BLaER1 (cell line): ENCODE results near the gene PLEK.

Source experiments
- H3K27ac ChIP-seq: shearing (Covaris generic); formaldehyde crosslinking; 2 replicates; pipeline ENCODE4 v1.8.1; 2022
- H3K27me3 ChIP-seq: shearing (Covaris generic); formaldehyde crosslinking; 2 replicates; pipeline ENCODE4 v1.8.1; 2022
- H3K36me3 ChIP-seq: shearing (Covaris generic); formaldehyde crosslinking; 2 replicates; pipeline ENCODE4 v1.8.1; 2022
- H3K4me1 ChIP-seq: shearing (Covaris generic); formaldehyde crosslinking; 2 replicates; pipeline ENCODE4 v1.8.1; 2022
- H3K4me2 ChIP-seq: shearing (Covaris generic); formaldehyde crosslinking; 2 replicates; pipeline ENCODE4 v1.8.1; 2022
- H3K4me3 ChIP-seq: shearing (Covaris generic); formaldehyde crosslinking; 2 replicates; pipeline ENCODE4 v1.8.1; 2022
- H3K9ac ChIP-seq: shearing (Covaris generic); formaldehyde crosslinking; 2 replicates; pipeline ENCODE4 v1.8.1; 2022
- H3K9me3 ChIP-seq: shearing (Covaris generic); formaldehyde crosslinking; 2 replicates; pipeline ENCODE4 v1.8.1; 2022
- H4K20me1 ChIP-seq: shearing (Covaris generic); formaldehyde crosslinking; 2 replicates; pipeline ENCODE4 v1.8.1; 2022
- Cebpa-rat ChIP-seq: shearing (Covaris generic); IDR thresholded peaks from 2 replicates; pipeline ENCODE4 v1.8.1; 2022

The PLEK gene

GRCh38 chr2:68412127-68412819 lies 47.2 kb downstream of the PLEK start:
- Histone ChIP-seq H4K20me1 (no peaks in the 10 kb centered on the region), H3K4me2 (peak overlapping the region; percentile 76), H3K9ac (peak overlapping the region; percentile 73), H3K27me3 (no peaks in the 10 kb centered on the region), H3K9me3 (peaks cover 27% of the 10 kb centered on the region), H3K36me3 (no peaks in the 10 kb centered on the region), H3K4me3 (peak overlapping the region; percentile 25; the same call in 1 of the 2 replicates), H3K4me1 (peaks cover 61% of the 10 kb centered on the region), H3K27ac (peak overlapping the region; percentile 81)
- no peak for TF ChIP-seq Cebpa-rat

DNA sequence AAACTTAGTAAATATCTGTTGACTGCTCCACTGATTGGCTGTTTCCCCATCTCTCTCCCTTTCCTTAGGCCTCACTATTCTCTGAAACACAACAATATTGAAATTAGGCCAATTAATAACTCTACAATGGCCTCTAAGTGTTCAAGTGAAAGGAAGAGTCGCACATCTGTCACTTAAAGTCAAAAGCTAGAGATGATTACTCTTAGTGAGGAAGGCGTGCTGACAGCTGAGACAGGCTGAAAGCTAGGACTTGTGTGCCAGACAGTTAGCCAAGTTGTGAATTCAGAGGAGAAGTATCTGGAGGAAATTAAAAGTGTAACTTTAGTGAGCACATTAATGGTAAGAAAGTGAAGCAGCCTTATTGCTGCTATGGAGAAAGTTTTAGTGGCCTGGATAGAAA lies 48.4 kb downstream of the PLEK start:
- Histone ChIP-seq H4K20me1 (no peaks in the 10 kb centered on the region), H3K9ac (no peak overlapping the region), H3K4me1 (peaks cover 73% of the 10 kb centered on the region), H3K27ac (peak overlapping the region; percentile 69), H3K4me2 (peak overlapping the region; percentile 76; the same call in 1 of the 2 replicates), H3K4me3 (no peak overlapping the region), H3K27me3 (no peaks in the 10 kb centered on the region), H3K9me3 (peaks cover 23% of the 10 kb centered on the region), H3K36me3 (no peaks in the 10 kb centered on the region)
- no peak for TF ChIP-seq Cebpa-rat

- no peaks in the 10 kb centered on the region for H4K20me1 ChIP-seq
- TF ChIP-seq Cebpa-rat: no peak
- H3K4me1 ChIP-seq: peaks cover 77% of the 10 kb centered on the region
- no peak overlapping the region for H3K4me3 ChIP-seq
- no peak overlapping the region for H3K4me2 ChIP-seq
- no peaks in the 10 kb centered on the region for H3K36me3 ChIP-seq
- H3K9ac ChIP-seq: no peak overlapping the region
- H3K27me3 ChIP-seq: no peaks in the 10 kb centered on the region
- no peak overlapping the region for H3K27ac ChIP-seq
- H3K9me3 ChIP-seq: peaks cover 15% of the 10 kb centered on the region
These were observed 49.4 kb downstream of the PLEK start for GRCh38 chr2:68414452-68414851.

- H3K4me1 ChIP-seq: peaks cover 72% of the 10 kb centered on the region
- H3K27ac ChIP-seq: no peak overlapping the region
- no peaks in the 10 kb centered on the region for H3K36me3 ChIP-seq
- no peak overlapping the region for H3K9ac ChIP-seq
- peaks cover 14% of the 10 kb centered on the region for H3K9me3 ChIP-seq
- no peak for TF ChIP-seq Cebpa-rat
- H3K27me3 ChIP-seq: no peaks in the 10 kb centered on the region
- no peak overlapping the region for H3K4me3 ChIP-seq
- 0 out of 2 replicates have a peak overlapping the region, but pooled peaks have one; percentile 1 for H3K4me2 ChIP-seq
- H4K20me1 ChIP-seq: no peaks in the 10 kb centered on the region
These were observed 49.8 kb downstream of the PLEK start for GRCh38 chr2:68414876-68415275.

GRCh38 chr2:68415521-68415920 lies 50.4 kb downstream of the PLEK start:
- no peaks in the 10 kb centered on the region for H3K27me3 ChIP-seq
- H4K20me1 ChIP-seq: no peaks in the 10 kb centered on the region
- no peak overlapping the region for H3K27ac ChIP-seq
- no peaks in the 10 kb centered on the region for H3K36me3 ChIP-seq
- H3K4me1 ChIP-seq: peaks cover 71% of the 10 kb centered on the region
- H3K4me3 ChIP-seq: no peak overlapping the region
- no peak for TF ChIP-seq Cebpa-rat
- H3K4me2 ChIP-seq: no peak overlapping the region
- H3K9me3 ChIP-seq: peaks cover 14% of the 10 kb centered on the region
- H3K9ac ChIP-seq: no peak overlapping the region

DNA sequence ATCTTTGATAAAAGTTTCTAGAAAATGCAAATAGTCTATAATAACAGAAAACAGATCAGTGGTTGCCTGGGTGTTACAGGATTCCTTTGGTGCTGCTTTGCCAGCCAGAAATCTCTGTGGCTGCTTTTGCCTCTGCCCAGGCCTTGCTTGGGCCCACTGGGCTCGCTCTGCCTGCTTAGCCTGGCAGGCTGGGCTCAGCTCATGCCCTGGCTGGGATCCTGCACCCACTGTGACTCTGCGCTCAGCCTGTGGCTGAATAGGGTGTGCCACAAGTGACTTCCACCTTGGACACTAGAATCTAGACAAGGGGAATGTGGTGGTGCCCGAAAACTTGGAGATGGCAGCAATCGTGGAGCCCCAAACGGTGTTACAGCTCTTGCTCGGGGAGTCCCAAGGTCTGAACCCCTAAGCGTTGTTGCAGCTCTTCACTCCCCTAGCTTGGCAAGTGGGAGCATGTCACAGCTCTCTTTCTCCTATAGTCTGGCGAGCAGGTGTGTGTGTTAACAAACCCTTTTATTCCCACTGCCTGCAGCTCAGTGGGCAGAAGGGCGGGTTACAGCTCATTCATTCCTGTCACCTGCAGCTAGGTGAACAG lies 51.1 kb downstream of the PLEK start:
- no peak overlapping the region for H3K4me3 ChIP-seq
- no peak overlapping the region for H3K27ac ChIP-seq
- H3K9me3 ChIP-seq: peaks cover 14% of the 10 kb centered on the region
- H3K27me3 ChIP-seq: no peaks in the 10 kb centered on the region
- TF ChIP-seq Cebpa-rat: no peak
- no peaks in the 10 kb centered on the region for H4K20me1 ChIP-seq
- no peak overlapping the region for H3K9ac ChIP-seq
- no peaks in the 10 kb centered on the region for H3K36me3 ChIP-seq
- no peak overlapping the region for H3K4me2 ChIP-seq
- H3K4me1 ChIP-seq: peaks cover 67% of the 10 kb centered on the region

GRCh38 chr2:68417926-68418325 lies 52.8 kb downstream of the PLEK start:
- Histone ChIP-seq H3K4me3 (no peak overlapping the region), H3K9me3 (peaks cover 14% of the 10 kb centered on the region), H3K4me1 (peaks cover 50% of the 10 kb centered on the region), H3K27me3 (no peaks in the 10 kb centered on the region), H3K4me2 (peak overlapping the region; percentile 47), H3K27ac (peak overlapping the region; percentile 24; the same call in 1 of the 2 replicates), H3K9ac (no peak overlapping the region), H4K20me1 (no peaks in the 10 kb centered on the region), H3K36me3 (no peaks in the 10 kb centered on the region)
- no peak for TF ChIP-seq Cebpa-rat

- TF ChIP-seq Cebpa-rat: no peak
- Histone ChIP-seq H3K27me3 (no peaks in the 10 kb centered on the region), H4K20me1 (no peaks in the 10 kb centered on the region), H3K4me1 (peaks cover 45% of the 10 kb centered on the region), H3K9me3 (peaks cover 19% of the 10 kb centered on the region), H3K9ac (peak overlapping the region; percentile 26; the same call in 1 of the 2 replicates), H3K4me2 (peak overlapping the region; percentile 47), H3K4me3 (no peak overlapping the region), H3K36me3 (no peaks in the 10 kb centered on the region), H3K27ac (peak overlapping the region; percentile 58)
These were observed 53.3 kb downstream of the PLEK start for GRCh38 chr2:68418419-68418818.

GRCh38 chr2:68418855-68419254 lies 53.8 kb downstream of the PLEK start:
- Histone ChIP-seq H3K36me3 (no peaks in the 10 kb centered on the region), H3K4me1 (peaks cover 44% of the 10 kb centered on the region), H3K27me3 (no peaks in the 10 kb centered on the region), H3K9me3 (peaks cover 19% of the 10 kb centered on the region), H3K27ac (peak overlapping the region; percentile 58), H3K4me2 (peak overlapping the region; percentile 47), H3K9ac (peak overlapping the region; percentile 26), H4K20me1 (no peaks in the 10 kb centered on the region), H3K4me3 (no peak overlapping the region)
- TF ChIP-seq Cebpa-rat: no peak

DNA sequence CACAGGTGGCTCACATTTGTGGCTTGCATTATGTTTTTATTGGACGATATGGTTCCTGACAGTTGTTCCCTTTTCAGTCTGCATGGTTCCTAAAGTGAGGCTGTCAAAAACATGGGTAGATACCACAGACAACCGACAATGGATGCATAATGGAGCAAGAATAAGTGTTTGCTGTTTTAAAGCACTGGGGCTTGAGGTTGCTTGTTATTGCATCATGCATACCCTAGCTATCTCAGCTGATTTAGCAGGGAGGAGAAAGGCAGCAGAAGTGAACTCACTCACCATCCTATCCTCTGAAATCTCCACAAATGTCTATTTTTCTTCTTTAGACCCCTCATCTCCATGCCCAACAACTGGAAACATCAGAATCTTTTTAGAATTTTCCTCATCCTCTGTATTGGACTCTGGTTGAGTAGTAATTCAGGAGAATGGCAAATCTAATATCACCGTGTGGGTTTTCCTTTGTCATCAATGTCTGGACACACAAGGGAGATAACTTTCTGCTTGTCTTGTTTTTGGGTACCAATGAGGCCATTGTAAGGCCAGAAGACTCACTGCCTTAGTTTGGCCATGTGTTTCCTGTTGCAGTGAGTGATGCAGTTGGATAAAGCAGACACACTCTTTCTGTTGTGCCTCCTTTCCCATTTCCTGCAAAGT lies 55.3 kb downstream of the PLEK start:
- H3K9me3 ChIP-seq: peaks cover 21% of the 10 kb centered on the region
- H3K36me3 ChIP-seq: no peaks in the 10 kb centered on the region
- no peaks in the 10 kb centered on the region for H4K20me1 ChIP-seq
- no peak overlapping the region for H3K4me3 ChIP-seq
- peak overlapping the region; percentile 24; the same call in 1 of the 2 replicates for H3K4me2 ChIP-seq
- TF ChIP-seq Cebpa-rat: peak; percentile 41; the same call in 1 of the 2 replicates
- no peak overlapping the region for H3K9ac ChIP-seq
- no peaks in the 10 kb centered on the region for H3K27me3 ChIP-seq
- H3K27ac ChIP-seq: no peak overlapping the region
- peaks cover 48% of the 10 kb centered on the region for H3K4me1 ChIP-seq
